Ovary (tissue), 3 donors: ENCODE measurements around the gene VARS1.

Experiments used
- CTCF ChIP-seq, 3 donors: fragments of 450-650 bp in 2 of 3; fragments of 200-600 bp in 1 of 3; IDR thresholded peaks; one replicate each; pipeline versions ENCODE4 v1.5.1 to v1.8.0; 2016 to 2022; ENCODE audit warnings: antibody characterized with exemption in 3 of 3, mild to moderate bottlenecking in 1 of 3
- EP300 ChIP-seq: sonication (generic); formaldehyde crosslinking; IDR thresholded peaks from one replicate; pipeline ENCODE4 v1.6.1; 2017; ENCODE audit warnings: antibody characterized with exemption
- POLR2A ChIP-seq: fragments of 450-650 bp; IDR thresholded peaks from one replicate; pipeline ENCODE4 v1.6.1; 2017; ENCODE audit warnings: antibody characterized with exemption, mild to moderate bottlenecking, moderate library complexity
- donor health status: DM: no; HTN: no; CAD: no.

GRCh38 chr6:31794866-31795615 lies 511 bp downstream of the VARS1 start:
- TF ChIP-seq CTCF (IDR thresholded peaks at IDR 0.05), result no peak
- no peak for TF ChIP-seq EP300
- TF ChIP-seq POLR2A, result no peak
